Chondrocyte (in vitro differentiated cells): Measurements from ENCODE around the gene AMFR. TPM values are rescaled to one million over a fixed set of nuclear protein-coding genes. Genes with fewer than 3 reads are reported as not detected.

Experiments
- DNase-seq: peaks from one replicate; pipeline ENCODE4 v3.0.0; 2021; ENCODE audit warnings: mixed read lengths, low spot score
- H3K27ac Mint-ChIP-seq: one replicate; pipeline ENCODE4 v1.8.0; 2021; ENCODE audit warnings: mild to moderate bottlenecking, moderate library complexity, mixed read lengths; ENCODE audit not compliant: unreplicated experiment
- H3K27me3 Mint-ChIP-seq: 2 replicates; pipeline ENCODE4 v1.8.0; 2021; ENCODE audit warnings: low read depth, mixed read lengths
- H3K36me3 Mint-ChIP-seq: 2 replicates; pipeline ENCODE4 v1.8.0; 2021; ENCODE audit warnings: low read depth, mixed read lengths
- H3K4me1 Mint-ChIP-seq: 2 replicates; pipeline ENCODE4 v1.8.0; 2021; ENCODE audit warnings: low read depth, mild to moderate bottlenecking, mixed read lengths
- H3K4me3 Mint-ChIP-seq: one replicate; pipeline ENCODE4 v1.8.0; 2021; ENCODE audit warnings: mild to moderate bottlenecking, moderate library complexity, mixed read lengths; ENCODE audit not compliant: unreplicated experiment
- H3K9me3 Mint-ChIP-seq: 2 replicates; pipeline ENCODE4 v1.8.0; 2021; ENCODE audit warnings: low read depth, mixed read lengths
- CTCF ChIP-seq: fragments of 200-600 bp; sonication (generic); IDR thresholded peaks from 2 replicates; pipeline ENCODE4 v1.5.0; 2021; ENCODE audit warnings: antibody characterized with exemption, mild to moderate bottlenecking, moderate library complexity
- total RNA-seq: library from RNA; stranded (reverse); gene quantifications from 3 replicates; pipeline ENCODE4 v1.2.1, GENCODE V29; 2021

The AMFR gene
- total RNA-seq, 1 donor from 2014 or later, result 104 TPM

GRCh38 chr16:56372013-56372634, 53.2 kb downstream of the AMFR start:
- Mint-ChIP-seq H3K9me3 (no peaks in the 10 kb centered on the region), H3K27ac (no peak overlapping the region), H3K4me3 (no peak overlapping the region), H3K27me3 (no peaks in the 10 kb centered on the region), H3K4me1 (peaks cover 32% of the 10 kb centered on the region), H3K36me3 (peaks cover 9% of the 10 kb centered on the region)
- DNase-seq, result no peak
- TF ChIP-seq CTCF, result no peak

DNA sequence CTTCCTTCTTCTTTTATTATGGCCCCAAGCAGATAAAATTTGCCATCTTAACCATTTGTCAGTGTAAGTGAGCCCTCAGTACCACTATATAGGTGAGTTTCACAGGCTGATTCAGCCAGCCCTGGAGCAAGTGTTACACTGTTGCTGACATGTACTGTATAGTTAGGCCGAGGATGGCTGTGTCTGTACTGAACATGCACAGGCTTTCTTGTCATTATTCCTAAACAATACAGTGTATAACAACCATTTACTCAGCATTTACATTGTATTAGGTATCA, 53.7 kb downstream of the AMFR start:
- Mint-ChIP-seq H3K27ac (no peak overlapping the region), H3K36me3 (peaks cover 11% of the 10 kb centered on the region), H3K4me1 (peaks cover 32% of the 10 kb centered on the region), H3K9me3 (no peaks in the 10 kb centered on the region), H3K4me3 (no peak overlapping the region), H3K27me3 (no peaks in the 10 kb centered on the region)
- DNase-seq, result no peak
- no peak for TF ChIP-seq CTCF

DNA sequence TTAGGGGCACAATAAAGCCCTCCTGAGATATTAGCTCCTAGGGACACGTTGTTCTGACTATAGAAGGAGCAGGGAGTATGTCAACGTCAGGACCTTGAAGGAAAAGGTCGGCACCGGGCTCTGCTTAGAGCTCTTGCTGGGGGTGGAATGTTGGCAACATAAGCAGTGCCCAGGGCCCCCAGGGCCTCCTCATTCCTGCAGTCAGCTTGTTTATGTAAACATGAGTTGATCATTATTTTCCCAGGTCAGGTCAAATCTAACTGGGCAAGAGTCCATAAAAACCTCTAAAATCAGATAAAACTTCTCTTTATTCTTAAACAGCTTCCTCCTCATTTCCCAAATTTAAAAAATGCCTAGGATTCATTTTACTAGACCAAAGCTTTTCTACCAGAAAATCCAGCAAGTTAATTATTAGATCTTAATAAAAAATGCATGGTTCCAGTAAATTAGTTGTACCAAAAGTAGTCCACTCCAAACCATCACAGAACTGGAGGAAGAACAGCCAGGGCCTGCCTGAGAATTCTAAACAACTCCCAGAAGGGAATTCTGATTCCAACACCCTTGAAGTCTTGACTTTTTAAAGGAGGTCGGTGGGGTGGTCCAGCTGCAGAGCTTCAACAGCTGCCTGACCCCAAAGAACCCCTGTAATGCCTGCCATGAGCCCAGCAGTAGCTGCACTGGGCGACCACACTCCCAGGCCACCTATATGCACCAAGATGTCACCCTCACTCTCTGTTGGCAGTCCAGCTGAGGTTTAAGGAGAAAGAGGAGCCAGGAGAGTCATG, 54.3 kb downstream of the AMFR start:
- H3K9me3 Mint-ChIP-seq, result no peaks in the 10 kb centered on the region
- no peaks in the 10 kb centered on the region for H3K27me3 Mint-ChIP-seq
- no peak for TF ChIP-seq CTCF
- DNase-seq, result no peak
- peak overlapping the region; percentile 68 for H3K27ac Mint-ChIP-seq
- H3K4me3 Mint-ChIP-seq, result no peak overlapping the region
- peaks cover 32% of the 10 kb centered on the region for H3K4me1 Mint-ChIP-seq
- peaks cover 11% of the 10 kb centered on the region for H3K36me3 Mint-ChIP-seq

GRCh38 chr16:56370185-56370874, 55.0 kb downstream of the AMFR start:
- DNase-seq, result no peak
- H3K36me3 Mint-ChIP-seq, result peaks cover 11% of the 10 kb centered on the region
- H3K4me3 Mint-ChIP-seq, result no peak overlapping the region
- no peaks in the 10 kb centered on the region for H3K27me3 Mint-ChIP-seq
- H3K4me1 Mint-ChIP-seq, result peaks cover 32% of the 10 kb centered on the region
- H3K27ac Mint-ChIP-seq, result peak overlapping the region; percentile 68
- no peak for TF ChIP-seq CTCF
- no peaks in the 10 kb centered on the region for H3K9me3 Mint-ChIP-seq

GRCh38 chr16:56369202-56369601, 56.1 kb downstream of the AMFR start:
- H3K36me3 Mint-ChIP-seq, result peaks cover 9% of the 10 kb centered on the region
- no peak overlapping the region for H3K27ac Mint-ChIP-seq
- peaks cover 32% of the 10 kb centered on the region for H3K4me1 Mint-ChIP-seq
- DNase-seq, result no peak
- no peak overlapping the region for H3K4me3 Mint-ChIP-seq
- no peak for TF ChIP-seq CTCF
- H3K9me3 Mint-ChIP-seq, result no peaks in the 10 kb centered on the region
- no peaks in the 10 kb centered on the region for H3K27me3 Mint-ChIP-seq
